Measurements from ENCODE around the gene GLCE.

Gene GLCE

DNA sequence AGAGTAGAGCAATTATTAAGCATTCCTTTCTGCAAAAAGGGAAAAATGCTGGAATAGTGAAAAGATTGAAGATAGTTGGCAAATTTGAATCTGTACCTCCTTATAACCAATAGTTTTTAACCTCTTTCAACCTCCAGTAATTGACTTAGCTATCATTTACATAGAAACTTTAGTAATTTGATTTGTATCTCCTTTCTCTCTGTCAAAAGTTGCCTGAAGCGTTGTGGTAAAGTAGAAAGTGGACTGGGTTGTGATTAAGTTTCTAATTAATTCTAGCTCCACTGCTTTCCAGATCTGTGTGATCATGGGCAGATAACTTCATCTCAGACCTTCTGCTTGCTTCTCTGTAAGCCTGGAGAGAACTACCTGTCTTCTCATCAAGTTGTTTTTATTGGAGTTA lies 24.8 kb downstream of the GLCE start:
- H3K9me3 Mint-ChIP-seq: no peaks in the 10 kb centered on the region
- no peak overlapping the region for H3K27ac Mint-ChIP-seq
- no peaks in the 10 kb centered on the region for H3K4me1 Mint-ChIP-seq
- CTCF ChIA-PET: no interaction called here
- H3K4me3 Mint-ChIP-seq: no peak overlapping the region
- H3K27me3 Mint-ChIP-seq: no peaks in the 10 kb centered on the region
- no peak for DNase-seq
- no peaks in the 10 kb centered on the region for H3K36me3 Mint-ChIP-seq

DNA sequence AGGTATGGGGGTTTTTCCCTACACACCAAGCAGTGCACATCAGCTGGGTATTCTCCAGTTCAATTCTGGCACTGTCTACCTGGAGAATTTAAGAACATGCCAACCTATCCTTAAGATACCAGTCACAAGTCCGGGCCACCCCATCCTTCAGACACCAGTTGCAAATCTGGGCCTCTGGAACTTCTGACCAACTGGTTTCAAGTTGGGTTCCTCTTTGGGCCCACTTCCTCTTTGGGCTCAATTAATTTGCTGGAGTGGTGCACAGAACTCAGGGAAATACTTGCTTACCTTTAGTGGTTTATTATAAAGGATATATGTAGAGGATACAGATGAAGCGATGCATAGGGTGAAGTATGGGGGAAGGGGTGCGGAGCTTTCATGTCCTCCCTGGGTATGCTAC lies 25.3 kb downstream of the GLCE start:
- H3K27ac Mint-ChIP-seq: no peak overlapping the region
- CTCF ChIA-PET: no interaction called here
- no peak for DNase-seq
- H3K4me1 Mint-ChIP-seq: no peaks in the 10 kb centered on the region
- H3K36me3 Mint-ChIP-seq: no peaks in the 10 kb centered on the region
- no peaks in the 10 kb centered on the region for H3K9me3 Mint-ChIP-seq
- no peaks in the 10 kb centered on the region for H3K27me3 Mint-ChIP-seq
- no peak overlapping the region for H3K4me3 Mint-ChIP-seq

DNA sequence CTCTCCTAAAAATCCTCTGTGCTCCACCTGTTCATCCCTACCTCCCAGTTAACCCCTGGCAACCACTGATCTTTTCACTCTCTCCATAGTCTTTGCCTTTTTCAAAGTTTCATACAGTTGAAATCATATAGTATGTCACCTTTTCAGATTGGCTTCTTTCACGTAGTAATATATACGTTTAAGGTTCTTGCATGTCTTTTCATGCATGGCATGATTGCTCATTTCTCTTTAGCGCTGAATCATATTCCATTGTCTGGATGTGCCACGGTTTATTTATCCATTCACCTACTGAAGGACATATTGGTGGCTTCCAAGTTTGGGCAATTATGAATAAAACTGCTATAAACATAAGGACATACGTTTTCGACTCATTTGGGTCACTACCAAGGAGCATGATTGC lies 28.7 kb downstream of the GLCE start:
- Mint-ChIP-seq H3K4me3 (no peak overlapping the region), H3K9me3 (no peaks in the 10 kb centered on the region), H3K36me3 (no peaks in the 10 kb centered on the region), H3K27me3 (no peaks in the 10 kb centered on the region), H3K27ac (no peak overlapping the region), H3K4me1 (no peaks in the 10 kb centered on the region)
- CTCF ChIA-PET: no interaction called here
- DNase-seq: no peak

DNA sequence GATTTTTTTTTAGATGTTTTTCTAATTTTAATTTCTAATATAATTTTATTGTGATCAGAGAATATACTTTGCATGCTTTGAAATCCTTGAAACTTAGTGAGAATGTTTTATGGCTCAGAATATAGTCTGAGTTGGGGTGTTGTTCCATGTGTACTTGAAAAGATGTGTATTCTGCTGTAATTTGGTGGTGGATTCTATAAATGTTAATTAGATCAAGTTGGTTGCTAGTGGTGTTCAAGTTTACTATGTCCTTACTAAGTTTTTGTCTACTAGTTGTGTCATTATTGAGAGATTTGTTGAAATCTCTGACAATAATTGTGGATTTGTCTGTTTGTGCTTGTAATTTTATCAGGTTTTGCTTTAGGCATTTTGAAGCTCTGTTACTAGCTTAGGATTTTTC lies 29.7 kb downstream of the GLCE start:
- no peaks in the 10 kb centered on the region for H3K4me1 Mint-ChIP-seq
- no peak overlapping the region for H3K4me3 Mint-ChIP-seq
- H3K36me3 Mint-ChIP-seq: no peaks in the 10 kb centered on the region
- H3K27me3 Mint-ChIP-seq: no peaks in the 10 kb centered on the region
- no peaks in the 10 kb centered on the region for H3K9me3 Mint-ChIP-seq
- no peak for DNase-seq
- no peak overlapping the region for H3K27ac Mint-ChIP-seq
- CTCF ChIA-PET: no interaction called here

DNA sequence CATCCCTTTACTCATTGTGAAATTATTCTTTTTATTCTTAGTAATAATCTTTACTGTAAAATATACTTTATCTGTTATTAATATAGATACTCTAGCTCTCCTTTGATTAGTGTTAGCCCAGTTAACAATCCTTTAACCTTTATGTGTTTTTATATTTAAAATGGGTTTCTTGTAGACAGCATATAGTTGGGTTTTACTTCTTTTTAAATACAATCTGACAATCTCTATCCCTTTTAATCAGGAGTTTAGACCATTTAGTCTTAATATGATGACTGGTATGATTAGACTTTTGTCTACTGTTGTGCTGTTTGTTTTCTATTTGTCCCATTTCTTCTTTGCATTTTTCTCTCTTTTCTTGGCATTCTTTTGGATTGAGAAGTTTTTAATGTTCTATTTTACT lies 30.1 kb downstream of the GLCE start:
- CTCF ChIA-PET: no interaction called here
- DNase-seq: no peak
- Mint-ChIP-seq H3K9me3 (no peaks in the 10 kb centered on the region), H3K4me3 (no peak overlapping the region), H3K4me1 (no peaks in the 10 kb centered on the region), H3K27ac (no peak overlapping the region), H3K36me3 (no peaks in the 10 kb centered on the region), H3K27me3 (no peaks in the 10 kb centered on the region)

DNA sequence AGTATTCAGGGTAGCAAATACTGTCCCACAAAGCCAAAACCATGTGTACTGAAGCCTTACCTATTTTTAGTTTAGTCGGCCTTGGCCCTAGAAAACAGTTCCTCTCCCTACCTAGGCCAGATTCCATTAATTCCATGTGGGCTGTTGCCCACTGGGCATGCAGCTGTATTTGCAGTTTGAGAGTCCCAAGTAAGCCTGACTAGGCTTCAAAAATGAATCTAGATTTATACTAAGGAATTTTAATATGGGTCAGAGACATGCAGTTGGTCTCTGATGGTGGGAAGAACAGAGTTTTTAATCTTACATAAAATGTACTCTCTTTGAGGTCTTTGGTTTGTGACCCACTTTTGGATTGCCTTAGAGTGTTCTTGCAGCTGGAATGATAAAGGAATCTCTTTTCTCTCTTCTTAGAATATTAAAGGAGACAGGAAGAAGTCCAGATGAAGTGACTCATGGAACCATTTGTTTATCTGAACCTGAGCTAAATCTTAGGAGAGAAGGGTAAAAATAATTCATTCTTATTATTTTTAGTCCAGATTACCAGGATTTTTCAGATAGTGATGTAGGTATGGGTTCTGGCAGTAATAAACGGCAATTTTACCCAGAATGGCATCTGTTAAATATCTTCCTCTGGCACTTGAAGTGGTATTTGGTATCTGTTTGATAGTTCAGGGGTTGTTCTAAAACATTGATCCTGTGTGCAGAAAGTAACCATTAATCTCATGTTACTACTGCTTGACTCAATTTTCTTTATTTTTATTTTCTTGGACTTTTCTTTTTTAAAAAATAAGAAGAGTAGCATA lies 33.8 kb downstream of the GLCE start:
- CTCF ChIA-PET: no interaction called here
- H3K4me1 Mint-ChIP-seq: no peaks in the 10 kb centered on the region
- no peaks in the 10 kb centered on the region for H3K9me3 Mint-ChIP-seq
- no peaks in the 10 kb centered on the region for H3K36me3 Mint-ChIP-seq
- no peak for DNase-seq
- no peaks in the 10 kb centered on the region for H3K27me3 Mint-ChIP-seq
- no peak overlapping the region for H3K4me3 Mint-ChIP-seq
- no peak overlapping the region for H3K27ac Mint-ChIP-seq

DNA sequence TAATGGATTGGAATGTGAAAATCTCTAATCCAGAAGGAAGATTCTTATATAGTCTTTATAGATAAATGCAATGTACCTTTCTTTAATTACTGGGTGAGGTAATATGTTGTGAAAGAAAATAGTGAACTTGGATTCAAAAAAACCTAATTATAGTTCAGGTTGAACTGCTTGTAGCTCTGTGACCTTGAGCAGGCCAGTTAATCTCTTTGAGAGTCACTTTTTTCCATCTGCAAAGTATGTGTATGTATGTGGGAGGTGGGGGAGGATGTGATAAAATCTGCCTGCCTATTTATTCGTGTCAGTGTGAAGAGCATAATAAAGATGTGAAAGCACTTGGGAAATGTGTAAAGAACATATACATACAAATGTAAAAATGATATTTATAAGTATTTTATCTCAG lies 34.4 kb downstream of the GLCE start:
- DNase-seq: no peak
- CTCF ChIA-PET: no interaction called here
- no peaks in the 10 kb centered on the region for H3K27me3 Mint-ChIP-seq

DNA sequence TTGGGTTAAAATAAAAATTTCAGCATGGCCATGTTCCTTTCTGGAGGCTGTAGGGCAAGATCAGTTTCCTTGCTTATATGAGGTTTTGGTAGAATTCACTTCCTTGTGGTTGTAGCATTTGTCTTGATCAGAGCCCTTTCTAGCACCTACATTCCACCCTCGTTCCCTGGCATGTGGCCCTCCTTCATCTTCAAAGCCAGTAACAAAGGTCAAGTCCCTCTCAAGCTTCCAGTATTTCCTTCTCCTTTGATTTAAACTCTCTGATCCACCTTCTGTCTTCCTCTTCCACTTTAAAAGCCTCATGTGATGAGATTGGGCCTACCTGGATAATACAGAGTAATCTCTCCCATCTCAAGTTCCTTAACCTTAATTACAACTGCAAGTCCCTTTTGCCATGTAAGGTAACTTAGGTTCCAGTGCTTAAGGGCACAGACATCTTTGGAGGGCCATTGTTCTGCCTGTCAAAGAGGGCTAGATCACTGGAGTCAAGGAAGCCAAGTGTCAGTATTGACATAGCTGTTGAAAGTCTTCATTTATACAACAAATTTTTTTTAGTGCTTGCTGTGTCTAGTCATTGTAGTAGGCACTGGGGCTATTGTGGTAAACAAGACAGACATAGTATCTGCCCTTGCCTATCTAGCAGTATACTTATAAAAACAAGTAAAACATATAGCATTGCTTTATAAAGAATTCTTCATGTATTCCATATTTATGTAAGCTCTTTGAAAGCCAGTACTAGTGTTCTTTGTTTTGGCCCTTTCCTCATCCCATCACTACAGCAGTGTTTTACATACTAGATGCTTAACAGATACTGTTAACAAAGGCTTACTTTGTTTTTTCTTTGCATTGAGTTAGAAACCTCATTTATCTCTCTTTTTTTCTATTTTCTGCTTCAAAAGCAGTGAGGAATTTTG lies 40.7 kb downstream of the GLCE start:
- DNase-seq: no peak
- Mint-ChIP-seq H3K27ac (no peak overlapping the region), H3K4me3 (no peak overlapping the region), H3K4me1 (no peaks in the 10 kb centered on the region), H3K27me3 (no peaks in the 10 kb centered on the region), H3K9me3 (no peaks in the 10 kb centered on the region), H3K36me3 (no peaks in the 10 kb centered on the region)
- CTCF ChIA-PET: no interaction called here

More for the DNA sequence above, 34.4 kb downstream of the GLCE start:
- Mint-ChIP-seq H3K4me3 (no peak overlapping the region), H3K4me1 (no peaks in the 10 kb centered on the region), H3K9me3 (no peaks in the 10 kb centered on the region), H3K36me3 (no peaks in the 10 kb centered on the region), H3K27ac (no peak overlapping the region)

DNA sequence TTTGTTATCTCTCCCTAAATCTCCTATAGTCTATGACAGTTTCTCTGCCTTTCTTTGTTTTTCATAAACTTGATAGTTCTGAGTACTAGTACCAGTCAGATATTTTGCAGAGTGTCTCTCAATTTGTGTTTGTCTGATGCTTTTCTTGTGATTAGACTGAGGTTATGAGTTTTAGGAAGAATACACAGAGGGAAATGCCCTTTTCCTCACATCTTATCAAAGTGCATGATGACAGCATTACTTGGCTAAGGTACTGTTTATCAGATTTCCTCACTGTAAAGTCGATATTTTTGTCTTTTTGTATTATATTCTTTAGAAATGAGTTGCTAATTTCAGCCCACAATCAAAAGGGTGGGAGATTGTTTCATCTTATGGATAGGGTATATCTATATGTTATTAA lies 45.6 kb downstream of the GLCE start:
- no peak for DNase-seq
- Mint-ChIP-seq H3K9me3 (no peaks in the 10 kb centered on the region), H3K36me3 (no peaks in the 10 kb centered on the region), H3K4me3 (no peak overlapping the region), H3K4me1 (peaks cover 2% of the 10 kb centered on the region), H3K27ac (no peak overlapping the region), H3K27me3 (peaks cover 5% of the 10 kb centered on the region)
- CTCF ChIA-PET: no interaction called here

DNA sequence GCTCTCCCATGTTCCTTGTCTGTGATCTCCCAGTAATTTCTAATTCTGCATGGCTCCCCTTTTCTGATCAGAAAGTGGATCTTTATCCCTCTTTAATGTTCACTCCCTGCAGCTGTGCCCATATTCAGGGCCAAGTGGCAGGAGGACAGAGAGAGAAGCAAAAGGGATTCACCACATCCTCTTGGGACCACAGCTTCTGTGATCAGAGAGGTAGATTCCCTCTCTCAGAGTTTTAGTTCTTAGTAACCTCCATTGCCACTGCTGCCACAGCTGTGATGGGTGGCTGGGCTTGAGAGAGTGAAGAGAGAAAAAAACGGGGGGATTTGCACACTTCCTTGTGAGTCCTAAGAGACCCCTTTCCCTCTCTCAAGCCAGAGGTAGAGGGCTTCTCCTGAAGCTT lies 49.2 kb downstream of the GLCE start:
- DNase-seq: no peak
- CTCF ChIA-PET: interaction anchor here (0.7 kb wide), 1 partner anchor 277 kb away, joined by 3 read pairs; no protein-coding TSS in a partner anchor
- Mint-ChIP-seq H3K27ac (no peak overlapping the region), H3K27me3 (peaks cover 5% of the 10 kb centered on the region), H3K36me3 (no peaks in the 10 kb centered on the region), H3K4me3 (no peak overlapping the region), H3K4me1 (peaks cover 2% of the 10 kb centered on the region), H3K9me3 (no peaks in the 10 kb centered on the region)

DNA sequence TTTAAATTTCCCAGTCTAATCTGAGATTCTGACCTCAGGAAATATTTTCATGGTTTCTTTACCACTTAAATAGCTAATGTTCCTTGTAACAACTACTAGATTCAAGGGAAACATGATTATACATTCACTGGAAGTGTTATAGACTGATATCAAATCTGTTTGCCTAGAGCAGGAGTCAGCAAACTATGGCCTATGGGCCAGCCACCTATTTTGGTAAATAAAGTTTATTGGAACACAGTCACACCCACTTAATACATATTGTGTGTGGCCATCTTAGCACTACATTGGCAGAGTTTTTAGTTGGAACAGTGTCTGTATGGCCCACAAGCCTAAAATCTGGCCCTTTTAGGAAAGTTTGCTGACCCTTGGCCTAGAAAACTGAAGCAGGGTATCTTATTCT lies 50.1 kb downstream of the GLCE start:
- Mint-ChIP-seq H3K27ac (no peak overlapping the region), H3K27me3 (peaks cover 5% of the 10 kb centered on the region), H3K9me3 (no peaks in the 10 kb centered on the region), H3K36me3 (no peaks in the 10 kb centered on the region), H3K4me3 (no peak overlapping the region), H3K4me1 (peaks cover 2% of the 10 kb centered on the region)
- CTCF ChIA-PET: no interaction called here
- DNase-seq: no peak

DNA sequence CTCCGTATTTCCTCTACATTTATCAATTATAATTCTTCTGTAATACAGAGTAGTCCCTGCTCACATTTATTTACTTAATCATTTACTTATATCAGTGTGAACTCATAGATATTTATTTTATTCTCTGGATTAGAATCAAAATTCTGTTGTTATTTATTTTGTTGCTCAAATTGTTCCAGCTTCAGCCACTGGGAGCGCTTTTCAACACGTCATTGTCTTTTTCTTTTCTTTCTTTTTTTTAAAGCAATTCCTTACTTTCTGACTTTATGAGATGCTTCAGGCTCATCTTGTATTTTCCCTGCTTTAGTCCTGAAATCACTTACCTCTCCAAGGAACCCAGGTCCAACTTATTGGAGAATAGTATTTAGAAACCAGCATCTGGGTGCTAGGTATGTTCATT lies 53.4 kb downstream of the GLCE start:
- no peak for DNase-seq
- H3K9me3 Mint-ChIP-seq: no peaks in the 10 kb centered on the region
- peaks cover 2% of the 10 kb centered on the region for H3K4me1 Mint-ChIP-seq
- H3K36me3 Mint-ChIP-seq: no peaks in the 10 kb centered on the region
- no peak overlapping the region for H3K4me3 Mint-ChIP-seq
- peaks cover 5% of the 10 kb centered on the region for H3K27me3 Mint-ChIP-seq
- CTCF ChIA-PET: no interaction called here
- no peak overlapping the region for H3K27ac Mint-ChIP-seq

DNA sequence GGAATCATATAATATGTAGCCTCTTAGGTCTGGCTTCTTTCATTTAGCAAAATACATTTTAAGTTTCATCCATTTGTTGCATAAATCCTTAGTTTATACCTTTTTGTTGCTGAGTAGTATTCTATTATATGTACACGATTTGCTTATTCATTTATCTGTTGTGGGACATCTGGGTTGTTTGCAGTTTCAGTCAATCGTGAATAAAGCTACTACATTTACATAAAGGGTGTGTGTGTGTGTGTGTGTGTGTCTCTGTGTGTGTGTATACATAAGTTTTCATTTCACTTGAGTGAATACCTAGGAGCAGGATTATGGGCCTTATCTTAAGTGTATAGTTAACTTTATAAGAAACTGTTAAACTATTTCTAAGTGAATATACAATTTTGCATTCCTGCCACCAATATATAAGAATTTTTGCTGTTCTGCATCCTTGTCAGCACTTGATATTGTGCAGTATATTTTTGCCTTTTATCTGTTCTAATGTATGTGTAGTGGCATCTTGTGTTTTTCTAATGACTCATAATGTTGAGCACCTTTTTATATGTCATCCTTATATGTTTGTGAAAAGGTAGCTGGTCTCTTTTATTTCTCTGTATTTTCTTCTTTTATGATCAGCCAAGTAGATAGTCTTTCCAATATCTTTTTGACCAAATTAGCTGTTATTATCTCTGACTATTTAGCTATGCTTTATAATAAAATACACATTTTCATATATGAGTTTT lies 55.0 kb downstream of the GLCE start:
- H3K9me3 Mint-ChIP-seq: no peaks in the 10 kb centered on the region
- no peak overlapping the region for H3K27ac Mint-ChIP-seq
- DNase-seq: no peak
- CTCF ChIA-PET: no interaction called here
- H3K4me3 Mint-ChIP-seq: no peak overlapping the region
- no peaks in the 10 kb centered on the region for H3K4me1 Mint-ChIP-seq
- H3K27me3 Mint-ChIP-seq: no peaks in the 10 kb centered on the region
- no peaks in the 10 kb centered on the region for H3K36me3 Mint-ChIP-seq

DNA sequence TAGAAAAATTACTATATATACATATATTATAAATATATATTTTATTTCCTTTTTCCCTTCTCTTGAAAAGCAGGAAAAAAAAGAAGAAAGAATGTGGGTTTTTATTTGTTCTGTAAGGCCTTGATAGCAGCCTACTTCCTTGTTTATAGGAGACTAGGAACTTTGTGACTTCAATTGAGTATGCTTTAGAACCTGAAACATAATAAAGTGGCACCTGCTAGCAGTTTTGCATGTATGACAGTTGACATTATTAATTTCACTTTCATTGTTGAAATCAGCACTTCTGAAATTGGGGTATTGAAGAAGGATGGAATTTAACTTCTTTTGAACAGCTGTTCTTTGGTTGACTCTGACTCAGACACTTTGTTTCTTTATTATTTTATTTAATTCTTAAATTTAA lies 56.9 kb downstream of the GLCE start:
- Mint-ChIP-seq H3K9me3 (no peaks in the 10 kb centered on the region), H3K4me1 (no peaks in the 10 kb centered on the region), H3K4me3 (no peak overlapping the region), H3K27ac (no peak overlapping the region), H3K36me3 (no peaks in the 10 kb centered on the region), H3K27me3 (no peaks in the 10 kb centered on the region)
- CTCF ChIA-PET: no interaction called here
- no peak for DNase-seq
